Activated CD4-positive, alpha-beta T cell treated with anti-CD3 and anti-CD28 coated beads, Interleukin-2, amount 50 U/mL, for 24 hours (primary cell): ENCODE measurements around the gene NLE1.

Source experiments
- DNase-seq, 2 donors: peaks; one replicate each; pipeline ENCODE4 v3.0.0-alpha.2; 2020; ENCODE audit warnings: low read depth in 1 of 2, low spot score in 1 of 2

Gene NLE1

DNA sequence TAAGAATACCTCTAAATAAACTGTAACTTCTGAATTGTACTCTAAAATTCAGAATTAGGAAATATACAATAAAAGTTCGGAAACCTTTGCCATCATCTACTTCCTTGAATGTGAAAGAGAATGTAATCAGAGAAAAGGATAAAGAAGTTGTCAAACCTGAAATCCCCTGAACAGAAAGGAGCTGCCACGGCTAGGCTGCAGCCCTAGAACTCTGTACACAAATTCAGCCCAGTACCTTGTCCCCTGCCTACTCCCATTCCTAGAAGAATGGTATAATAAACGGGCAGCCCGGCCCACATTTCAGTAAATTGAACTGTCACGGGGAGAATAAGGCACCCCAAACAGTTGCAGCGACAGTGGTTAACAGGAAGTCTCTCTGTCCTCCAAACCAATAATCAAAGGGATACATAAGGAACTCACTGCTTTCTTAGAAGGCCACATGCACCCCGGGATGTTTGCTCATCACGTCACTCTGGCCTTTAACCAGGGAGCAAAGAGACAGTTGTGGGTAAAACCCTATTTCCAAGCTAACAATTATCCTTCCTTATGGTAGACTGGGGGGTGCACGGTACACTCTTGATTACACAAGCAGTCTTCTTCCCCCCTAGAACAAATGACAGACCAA lies 54.3 kb downstream of the NLE1 start:
- no peak for DNase-seq

DNA sequence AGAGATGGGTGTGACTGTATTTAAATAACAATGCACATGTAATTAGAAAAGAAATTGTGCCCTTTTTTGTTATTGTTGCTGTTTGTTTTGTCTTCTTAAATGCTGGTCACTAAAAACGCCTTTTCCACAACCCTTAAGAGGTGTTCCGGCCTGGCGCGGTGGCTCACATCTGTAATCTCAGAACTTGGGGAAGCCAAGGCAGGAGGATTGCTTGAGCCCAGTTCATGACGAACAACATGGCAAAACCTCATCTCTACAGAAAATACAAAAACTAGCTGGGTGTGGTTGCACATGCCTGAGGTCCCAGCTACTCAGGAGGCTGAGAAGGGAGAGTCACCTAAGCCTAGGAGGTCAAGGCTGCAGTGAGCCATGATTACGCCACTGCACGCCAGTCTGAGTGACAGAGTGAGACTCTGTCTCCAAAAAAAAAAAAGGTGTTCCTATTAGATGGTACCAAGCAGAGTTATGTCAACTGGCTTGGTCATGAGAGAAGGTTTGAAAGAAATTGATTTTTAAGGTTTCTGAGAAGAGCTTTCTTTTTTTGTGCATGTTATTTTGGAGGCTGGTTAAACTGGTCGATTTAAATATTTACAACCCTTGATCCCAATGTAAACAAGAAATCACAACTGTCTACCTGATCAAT lies 55.1 kb downstream of the NLE1 start:
- DNase-seq: no peak

DNA sequence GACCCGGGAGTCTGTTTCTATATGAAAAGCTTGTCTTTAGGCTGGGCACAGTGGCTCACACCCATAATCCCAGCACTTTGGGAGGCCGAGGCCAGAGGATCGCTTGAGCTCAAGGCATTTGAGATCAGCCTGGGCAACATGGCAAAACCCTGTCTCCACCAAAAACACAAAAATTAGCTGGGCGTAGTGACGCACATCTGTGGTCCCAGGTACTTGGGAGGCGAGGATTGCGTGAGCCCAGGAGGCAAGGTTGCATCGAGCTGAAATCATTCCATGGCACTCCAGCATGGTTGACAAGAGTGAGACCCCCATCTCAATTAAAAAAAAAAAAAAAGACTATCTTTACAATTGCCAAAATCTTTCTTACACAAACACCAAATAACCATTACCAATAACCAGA lies 55.9 kb downstream of the NLE1 start:
- DNase-seq: no peak

DNA sequence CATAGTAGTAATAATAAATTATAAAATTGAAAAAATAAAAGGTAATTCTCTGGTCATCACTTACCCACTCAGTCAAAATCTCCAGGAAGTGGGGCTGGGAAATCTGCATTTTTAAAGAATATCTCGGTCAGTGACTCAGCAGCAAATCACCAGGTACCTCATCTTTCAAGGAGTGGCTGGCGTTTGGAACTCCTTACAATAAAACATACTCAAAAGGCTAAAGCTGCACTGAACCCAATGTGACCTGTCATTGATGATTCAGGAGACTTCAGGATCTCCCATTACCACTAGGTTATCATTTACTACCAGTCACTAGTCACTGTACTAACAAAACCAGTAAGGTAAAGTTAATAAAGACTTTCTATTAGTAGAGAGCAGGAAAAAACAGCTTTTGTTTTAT lies 57.1 kb downstream of the NLE1 start:
- no peak for DNase-seq

DNA sequence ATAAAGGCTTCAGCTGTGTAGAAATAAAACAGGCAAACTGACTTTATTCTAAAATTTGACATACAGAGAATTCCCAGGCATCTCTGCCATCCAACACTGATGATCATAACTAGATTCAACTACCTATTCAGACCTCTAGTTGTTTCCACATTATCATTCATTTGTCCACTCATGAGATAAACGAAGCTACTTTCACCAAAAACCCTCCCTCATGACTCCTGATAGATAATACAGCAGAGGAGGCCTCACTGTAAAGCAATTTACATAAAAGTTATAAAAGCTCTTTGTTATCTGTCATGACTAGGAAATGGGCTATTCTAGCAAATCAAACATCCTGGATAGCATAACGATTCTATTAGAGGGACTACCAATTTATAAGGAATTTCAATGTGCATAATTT lies 59.0 kb downstream of the NLE1 start:
- DNase-seq: no peak

DNA sequence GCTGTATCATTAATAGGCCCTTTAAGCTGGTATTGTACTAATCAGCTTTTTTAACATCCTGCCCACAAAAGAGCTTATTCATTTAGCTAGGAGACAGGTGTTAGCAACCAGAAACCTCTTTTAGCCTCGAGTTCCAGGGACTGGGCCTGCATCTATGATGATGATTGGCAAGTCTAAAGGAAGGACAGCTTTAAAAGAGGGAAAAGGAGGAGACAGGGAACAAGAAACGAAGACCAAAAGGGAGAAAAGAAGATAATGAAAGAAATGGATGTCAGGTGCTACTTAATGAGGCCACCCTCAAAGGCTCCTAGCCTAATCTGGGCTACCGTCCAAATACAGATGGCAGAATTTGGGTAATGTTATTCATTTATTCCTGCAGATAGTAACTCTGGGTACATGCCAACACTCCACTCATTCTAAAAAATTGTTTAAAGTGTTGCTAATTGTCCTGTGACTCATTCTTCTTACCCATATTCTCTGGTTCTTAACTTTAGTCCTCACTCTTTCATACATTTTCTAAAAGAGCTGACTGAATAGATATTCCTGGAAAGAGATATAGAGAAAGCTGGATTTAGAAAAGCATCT lies 59.9 kb downstream of the NLE1 start:
- DNase-seq: no peak

DNA sequence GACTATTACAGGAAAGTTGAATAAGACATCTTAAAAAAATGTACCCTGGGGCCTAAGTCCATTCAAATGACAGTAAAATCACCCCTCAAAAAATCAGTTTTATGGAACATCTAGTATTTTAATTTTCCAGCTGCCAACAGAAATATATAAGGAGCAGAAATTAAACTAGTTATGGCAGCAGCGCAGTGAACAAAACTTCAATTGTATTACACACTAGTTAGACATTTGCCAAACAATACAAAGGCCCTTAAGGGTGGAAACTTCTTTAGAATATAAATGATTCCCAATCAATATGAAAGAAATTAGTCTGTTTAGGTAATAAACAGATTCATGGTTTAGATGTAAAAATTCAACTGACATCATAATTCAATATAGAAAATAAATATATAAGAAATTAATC lies 60.5 kb downstream of the NLE1 start:
- DNase-seq: no peak

DNA sequence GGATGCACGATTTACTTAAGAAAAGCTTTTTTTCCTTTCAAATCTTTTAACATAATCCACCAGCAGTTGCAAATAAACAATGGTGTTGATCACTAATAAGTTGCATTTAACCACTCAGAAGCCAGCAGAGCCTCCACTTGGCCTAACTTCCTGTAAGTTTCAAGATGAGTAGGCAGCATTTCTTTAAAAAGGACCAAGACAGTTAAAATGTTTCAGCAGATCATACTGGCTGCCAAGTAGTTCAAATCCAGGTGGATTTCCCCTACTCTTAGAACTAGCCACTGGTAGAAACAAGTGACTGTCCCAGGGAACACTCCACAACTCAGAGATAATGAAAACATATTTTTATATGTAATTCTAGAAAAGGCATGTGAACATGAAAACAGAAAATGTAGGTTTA lies 61.6 kb downstream of the NLE1 start:
- no peak for DNase-seq

DNA sequence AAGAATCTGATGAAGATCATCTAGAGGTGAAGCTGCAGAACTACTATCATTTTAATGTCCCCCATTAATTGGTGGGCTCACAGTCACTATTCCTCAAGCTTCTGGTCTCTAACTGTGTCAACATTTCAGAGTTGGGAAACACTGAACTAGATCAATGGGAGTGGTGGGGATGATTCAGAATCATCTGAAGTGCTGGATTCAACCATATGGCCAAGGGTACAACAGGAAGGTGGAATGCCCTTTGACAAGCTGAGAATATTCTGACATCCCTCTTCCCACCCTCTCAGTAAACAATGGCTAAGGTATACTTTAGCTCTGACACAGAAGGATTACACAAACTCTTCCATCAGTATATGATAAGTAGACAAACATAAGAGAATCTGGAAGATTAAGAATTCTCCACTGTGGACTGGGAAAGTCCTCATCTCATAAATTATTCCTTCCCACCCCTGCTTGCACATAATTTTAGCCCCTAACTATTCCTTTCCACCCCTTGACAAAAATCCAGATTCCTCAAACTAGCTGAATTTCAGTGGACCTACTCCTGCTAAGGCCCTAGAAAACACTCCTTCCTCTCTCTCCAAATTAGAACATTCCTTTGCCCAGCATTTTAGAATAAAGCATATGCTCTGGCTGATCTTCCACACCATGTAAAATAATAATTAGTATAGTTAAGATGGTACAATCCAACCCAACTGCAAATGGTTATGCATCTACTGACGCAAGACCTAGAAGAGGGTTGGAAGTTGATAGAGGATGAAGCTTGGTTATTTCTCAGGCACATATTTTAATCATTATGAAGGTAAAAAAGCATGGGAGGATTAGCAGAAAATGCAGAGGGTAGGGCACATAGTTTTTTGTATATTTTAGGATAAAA lies 62.3 kb downstream of the NLE1 start:
- no peak for DNase-seq
